SJSA1 (cell line): ENCODE results near the gene PARP15. TPM values are rescaled to one million over a fixed set of nuclear protein-coding genes. Genes with fewer than 3 reads are reported as not detected.

ENCODE experiments used
- DNase-seq, 2 experiments: peaks; one replicate each; pipeline ENCODE4 v3.0.0-alpha.2; 2015 to 2020; ENCODE audit warnings: low spot score in 2 of 2, low read depth in 1 of 2
- H3K27ac ChIP-seq: fragments of 250-450 bp; sonication (Bioruptor Pico); 2 replicates; pipeline ENCODE4 v1.5.1; 2020; ENCODE audit warnings: mild to moderate bottlenecking, moderate library complexity
- H3K27me3 ChIP-seq: fragments of 250-450 bp; sonication (Bioruptor Pico); replicated peaks from 2 replicates; pipeline ENCODE4 v1.5.1; 2020; ENCODE audit warnings: mild to moderate bottlenecking, moderate library complexity
- H3K36me3 ChIP-seq: fragments of 250-450 bp; sonication (Bioruptor Pico); 2 replicates; pipeline ENCODE4 v1.5.1; 2020; ENCODE audit warnings: mild to moderate bottlenecking
- H3K4me1 ChIP-seq: fragments of 250-450 bp; sonication (Bioruptor Pico); replicated peaks from 2 replicates; pipeline ENCODE4 v1.6.1; 2021; ENCODE audit warnings: mild to moderate bottlenecking
- H3K4me3 ChIP-seq: fragments of 250-450 bp; sonication (Bioruptor Pico); 2 replicates; pipeline ENCODE4 v1.5.1; 2020; ENCODE audit warnings: mild to moderate bottlenecking
- H3K9me3 ChIP-seq: fragments of 250-450 bp; sonication (Bioruptor Pico); replicated peaks from 2 replicates; pipeline ENCODE4 v1.5.1; 2020; ENCODE audit warnings: mild to moderate bottlenecking
- total RNA-seq: library from RNA; depleted of rRNA; stranded (reverse); fragments of >200 nt; shearing (Covaris generic); gene quantifications from 2 replicates; pipeline ENCODE4 v1.2.3, GENCODE V29; 2014

Gene PARP15
- total RNA-seq, 1 experiment from 2014 or later: not detected

- H3K4me3 ChIP-seq: no peak overlapping the region
- peak in 1 of 2 experiments; percentile 75 for DNase-seq
- no peaks in the 10 kb centered on the region; the same call in 1 of the 2 replicates for H3K9me3 ChIP-seq
- peak overlapping the region; percentile 85 for H3K27ac ChIP-seq
- H3K27me3 ChIP-seq: no peaks in the 10 kb centered on the region
- H3K36me3 ChIP-seq: no peaks in the 10 kb centered on the region
- H3K4me1 ChIP-seq: 0 out of 2 replicates have a peak, but pooled peaks cover 3% of the 10 kb centered on the region
Measured at GRCh38 chr3:122609798-122610559, 32.5 kb downstream of the PARP15 start.

DNA sequence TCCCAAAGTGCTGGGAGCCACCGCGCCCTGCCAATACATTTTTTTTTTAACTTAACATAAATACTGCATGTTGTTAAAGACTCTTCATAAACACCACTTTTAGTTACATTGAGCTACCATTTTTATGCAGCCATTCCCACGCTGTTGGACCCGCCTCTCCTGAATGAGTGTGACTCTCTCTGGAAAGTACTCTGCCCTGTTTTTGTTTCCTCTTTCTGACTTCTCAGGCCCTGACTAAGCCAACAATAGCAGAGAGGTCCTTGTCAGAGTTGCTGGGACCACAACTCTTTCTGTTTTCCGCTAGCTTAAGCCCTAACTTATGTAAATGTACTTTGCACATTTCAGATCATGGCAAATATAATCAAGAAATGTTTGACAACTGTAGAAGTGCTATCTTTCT is 35.2 kb downstream of the PARP15 start:
- 0 out of 2 replicates have a peak, but pooled peaks cover 3% of the 10 kb centered on the region for H3K4me1 ChIP-seq

GRCh38 chr3:122615303-122615702 is 37.9 kb downstream of the PARP15 start:
- no peak overlapping the region for H3K4me3 ChIP-seq
- DNase-seq: no peak
- H3K36me3 ChIP-seq: no peaks in the 10 kb centered on the region
- no peaks in the 10 kb centered on the region for H3K4me1 ChIP-seq
- no peaks in the 10 kb centered on the region; the same call in 1 of the 2 replicates for H3K9me3 ChIP-seq
- H3K27me3 ChIP-seq: 0 out of 2 replicates have a peak, but pooled peaks cover 4% of the 10 kb centered on the region
- H3K27ac ChIP-seq: no peak overlapping the region

More for the DNA sequence above, 35.2 kb downstream of the PARP15 start:
- Histone ChIP-seq H3K27ac (no peak overlapping the region), H3K27me3 (no peaks in the 10 kb centered on the region), H3K36me3 (no peaks in the 10 kb centered on the region), H3K9me3 (no peaks in the 10 kb centered on the region; the same call in 1 of the 2 replicates), H3K4me3 (no peak overlapping the region)
- no peak for DNase-seq

GRCh38 chr3:122618614-122619013 is 41.2 kb downstream of the PARP15 start:
- Histone ChIP-seq H3K9me3 (no peaks in the 10 kb centered on the region), H3K27ac (no peak overlapping the region), H3K4me1 (no peaks in the 10 kb centered on the region), H3K4me3 (no peak overlapping the region), H3K36me3 (no peaks in the 10 kb centered on the region), H3K27me3 (0 out of 2 replicates have a peak, but pooled peaks cover 4% of the 10 kb centered on the region)
- DNase-seq: no peak

GRCh38 chr3:122619040-122619439 is 41.6 kb downstream of the PARP15 start:
- DNase-seq: no peak

DNA sequence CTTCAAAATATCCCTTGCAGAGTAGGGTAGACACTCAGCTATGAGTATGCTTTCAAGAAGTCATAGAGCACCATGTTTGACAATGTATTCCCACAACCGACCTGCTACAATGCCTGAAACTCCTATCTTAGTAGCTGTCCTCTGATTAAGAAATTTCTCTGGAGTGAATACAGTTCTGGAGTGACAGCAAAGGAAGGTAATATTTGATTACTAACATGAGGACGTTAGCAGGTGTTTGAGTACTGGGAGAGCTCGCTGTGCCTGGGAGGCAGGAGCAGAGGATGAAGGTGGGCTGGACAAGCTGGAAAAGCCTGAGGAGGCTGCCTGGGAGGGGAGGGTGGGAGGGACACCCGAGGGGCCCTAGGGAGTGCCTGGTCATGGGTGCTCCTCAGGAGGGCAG is 42.9 kb downstream of the PARP15 start:
- 0 out of 2 replicates have a peak, but pooled peaks cover 4% of the 10 kb centered on the region for H3K27me3 ChIP-seq
- no peak overlapping the region for H3K4me3 ChIP-seq
- no peaks in the 10 kb centered on the region for H3K4me1 ChIP-seq
- no peak overlapping the region for H3K27ac ChIP-seq
- no peaks in the 10 kb centered on the region for H3K9me3 ChIP-seq
- H3K36me3 ChIP-seq: no peaks in the 10 kb centered on the region
- no peak for DNase-seq

More at GRCh38 chr3:122619040-122619439, 41.6 kb downstream of the PARP15 start:
- Histone ChIP-seq H3K27me3 (0 out of 2 replicates have a peak, but pooled peaks cover 4% of the 10 kb centered on the region), H3K27ac (no peak overlapping the region), H3K9me3 (no peaks in the 10 kb centered on the region), H3K36me3 (no peaks in the 10 kb centered on the region), H3K4me3 (no peak overlapping the region), H3K4me1 (no peaks in the 10 kb centered on the region)

- H3K4me1 ChIP-seq: no peaks in the 10 kb centered on the region
- 0 out of 2 replicates have a peak, but pooled peaks cover 4% of the 10 kb centered on the region for H3K27me3 ChIP-seq
- no peak overlapping the region for H3K4me3 ChIP-seq
- no peak overlapping the region for H3K27ac ChIP-seq
- DNase-seq: no peak
- no peaks in the 10 kb centered on the region for H3K9me3 ChIP-seq
- H3K36me3 ChIP-seq: no peaks in the 10 kb centered on the region
Measured at GRCh38 chr3:122621112-122621511, 43.7 kb downstream of the PARP15 start.

GRCh38 chr3:122623031-122623829 is 45.8 kb downstream of the PARP15 start:
- H3K36me3 ChIP-seq: no peaks in the 10 kb centered on the region
- DNase-seq: no peak
- 0 out of 2 replicates have a peak, but pooled peaks cover 4% of the 10 kb centered on the region for H3K27me3 ChIP-seq
- no peaks in the 10 kb centered on the region for H3K9me3 ChIP-seq
- no peak overlapping the region for H3K27ac ChIP-seq
- no peaks in the 10 kb centered on the region for H3K4me1 ChIP-seq
- no peak overlapping the region for H3K4me3 ChIP-seq

- no peak for DNase-seq
- Histone ChIP-seq H3K27ac (no peak overlapping the region), H3K4me3 (no peak overlapping the region), H3K9me3 (no peaks in the 10 kb centered on the region), H3K36me3 (no peaks in the 10 kb centered on the region), H3K4me1 (no peaks in the 10 kb centered on the region), H3K27me3 (no peaks in the 10 kb centered on the region; the same call in 1 of the 2 replicates)
Measured at GRCh38 chr3:122626515-122627180, 49.2 kb downstream of the PARP15 start.

DNA sequence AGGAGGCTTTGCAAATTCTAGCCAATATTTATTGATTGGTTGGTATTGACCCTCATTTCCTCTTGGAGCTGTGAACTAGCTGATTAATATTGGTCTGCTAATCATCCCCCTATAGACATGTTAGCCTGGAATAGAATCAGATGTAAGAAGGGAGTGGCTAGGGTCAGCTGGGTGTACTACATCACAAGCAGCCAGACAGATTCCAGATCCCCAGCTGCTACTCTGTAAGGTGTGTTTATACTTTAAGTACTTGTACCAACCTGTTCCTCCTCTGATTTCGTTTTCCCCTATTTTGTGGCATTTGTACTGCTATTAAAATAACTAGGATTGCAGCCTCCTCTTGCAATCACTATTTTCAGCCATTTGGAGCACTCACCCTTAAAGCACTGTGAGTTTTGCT is 49.9 kb downstream of the PARP15 start:
- Histone ChIP-seq H3K27me3 (no peaks in the 10 kb centered on the region; the same call in none of the 2 replicates), H3K27ac (no peak overlapping the region), H3K9me3 (no peaks in the 10 kb centered on the region), H3K36me3 (no peaks in the 10 kb centered on the region), H3K4me1 (no peaks in the 10 kb centered on the region), H3K4me3 (no peak overlapping the region)
- DNase-seq: no peak

GRCh38 chr3:122628567-122628966 is 51.1 kb downstream of the PARP15 start:
- Histone ChIP-seq H3K27me3 (no peaks in the 10 kb centered on the region; the same call in none of the 2 replicates), H3K36me3 (no peaks in the 10 kb centered on the region), H3K4me1 (no peaks in the 10 kb centered on the region), H3K27ac (no peak overlapping the region), H3K4me3 (no peak overlapping the region), H3K9me3 (no peaks in the 10 kb centered on the region)
- DNase-seq: peak in 1 of 2 experiments; percentile 9

DNA sequence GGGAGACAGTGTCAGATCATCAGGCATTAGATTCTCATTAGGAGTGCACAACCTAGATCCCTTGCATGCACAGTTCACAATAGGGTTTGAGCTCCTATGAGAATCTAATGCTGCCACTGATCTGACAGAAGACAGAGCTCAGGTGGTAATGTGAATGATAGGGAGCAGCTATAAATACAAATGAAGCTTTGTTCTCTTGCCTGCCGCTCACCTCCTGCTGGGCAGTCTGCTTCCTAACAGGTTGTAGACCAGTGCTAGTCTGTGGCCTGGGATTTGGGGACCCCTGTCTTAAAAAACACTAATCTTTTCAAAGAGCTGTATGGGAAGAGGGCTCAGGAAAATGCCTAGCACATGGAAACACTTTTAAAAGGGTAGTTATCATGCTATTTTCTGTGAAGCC is 52.3 kb downstream of the PARP15 start:
- Histone ChIP-seq H3K9me3 (no peaks in the 10 kb centered on the region), H3K27ac (no peak overlapping the region), H3K4me1 (no peaks in the 10 kb centered on the region)

DNA sequence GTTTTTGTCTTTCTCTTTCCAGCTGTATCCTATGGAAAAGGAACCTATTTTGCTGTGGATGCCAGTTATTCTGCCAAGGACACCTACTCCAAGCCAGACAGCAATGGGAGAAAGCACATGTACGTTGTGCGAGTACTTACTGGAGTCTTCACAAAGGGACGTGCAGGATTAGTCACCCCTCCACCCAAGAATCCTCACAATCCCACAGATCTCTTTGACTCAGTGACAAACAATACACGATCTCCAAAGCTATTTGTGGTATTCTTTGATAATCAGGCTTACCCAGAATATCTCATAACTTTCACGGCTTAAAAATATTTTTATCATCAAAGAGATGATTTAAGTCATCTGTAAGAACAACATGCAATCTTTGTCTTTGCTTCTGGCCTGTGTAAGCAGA is 58.3 kb downstream of the PARP15 start:
- Histone ChIP-seq H3K4me3 (no peak overlapping the region), H3K36me3 (no peaks in the 10 kb centered on the region), H3K4me1 (peaks cover 11% of the 10 kb centered on the region), H3K27ac (no peak overlapping the region), H3K9me3 (no peaks in the 10 kb centered on the region), H3K27me3 (peaks cover 3% of the 10 kb centered on the region)
- peak in 1 of 2 experiments; percentile 34 for DNase-seq

More for the DNA sequence above, 52.3 kb downstream of the PARP15 start:
- Histone ChIP-seq H3K27me3 (peaks cover 3% of the 10 kb centered on the region), H3K36me3 (no peaks in the 10 kb centered on the region), H3K4me3 (no peak overlapping the region)
- DNase-seq: no peak
